ENCODE measurements around the gene CTXND2.

DNA sequence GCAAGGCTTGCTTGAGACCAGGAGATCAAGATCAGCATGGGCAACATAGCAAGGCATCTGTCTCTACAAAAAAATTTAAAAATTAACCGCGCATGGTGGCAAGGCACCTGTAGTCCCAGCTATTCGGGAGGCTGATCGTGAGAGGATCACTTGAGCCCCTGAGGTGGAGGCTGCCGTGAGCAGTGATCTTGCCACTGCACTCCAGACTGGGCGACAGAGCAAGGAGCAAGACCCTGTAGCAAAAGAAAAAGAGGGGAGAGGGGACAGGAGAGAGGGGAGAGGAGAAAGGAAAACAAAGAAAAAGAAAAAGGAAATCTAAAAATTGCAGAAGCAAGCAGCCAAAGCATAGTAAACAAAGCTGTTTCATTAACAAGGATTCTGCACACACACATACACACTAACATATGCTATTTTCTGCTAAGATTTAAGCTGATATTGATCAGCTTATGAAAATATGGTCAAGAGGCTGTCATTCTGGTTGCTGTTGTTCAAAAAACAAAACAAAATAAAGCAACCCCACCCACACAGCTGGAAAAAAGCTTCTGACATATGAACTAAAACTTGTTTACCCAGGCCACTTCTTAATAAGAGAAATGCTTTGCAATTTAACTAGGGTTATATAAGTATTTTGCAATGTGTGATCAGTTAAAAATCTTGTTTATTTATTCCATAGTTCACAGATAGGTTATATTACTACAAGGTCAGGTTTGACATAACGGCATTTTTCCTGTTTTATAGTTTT is 12.3 kb upstream of the CTXND2 start:
- TF ChIP-seq, protein P1, sequence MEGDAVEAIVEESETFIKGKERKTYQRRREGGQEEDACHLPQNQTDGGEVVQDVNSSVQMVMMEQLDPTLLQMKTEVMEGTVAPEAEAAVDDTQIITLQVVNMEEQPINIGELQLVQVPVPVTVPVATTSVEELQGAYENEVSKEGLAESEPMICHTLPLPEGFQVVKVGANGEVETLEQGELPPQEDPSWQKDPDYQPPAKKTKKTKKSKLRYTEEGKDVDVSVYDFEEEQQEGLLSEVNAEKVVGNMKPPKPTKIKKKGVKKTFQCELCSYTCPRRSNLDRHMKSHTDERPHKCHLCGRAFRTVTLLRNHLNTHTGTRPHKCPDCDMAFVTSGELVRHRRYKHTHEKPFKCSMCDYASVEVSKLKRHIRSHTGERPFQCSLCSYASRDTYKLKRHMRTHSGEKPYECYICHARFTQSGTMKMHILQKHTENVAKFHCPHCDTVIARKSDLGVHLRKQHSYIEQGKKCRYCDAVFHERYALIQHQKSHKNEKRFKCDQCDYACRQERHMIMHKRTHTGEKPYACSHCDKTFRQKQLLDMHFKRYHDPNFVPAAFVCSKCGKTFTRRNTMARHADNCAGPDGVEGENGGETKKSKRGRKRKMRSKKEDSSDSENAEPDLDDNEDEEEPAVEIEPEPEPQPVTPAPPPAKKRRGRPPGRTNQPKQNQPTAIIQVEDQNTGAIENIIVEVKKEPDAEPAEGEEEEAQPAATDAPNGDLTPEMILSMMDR (IDR thresholded peaks at IDR 0.05; ENCODE audit: extremely low read depth in 1 of 2, insufficient read depth in 1 of 2, low read depth in 1 of 2, low read length in 2 of 2), result no peak
- TF ChIP-seq POLR2A (IDR thresholded peaks at IDR 0.05; ENCODE audit: low read depth, low read length), result no peak

Measured in endothelial cell of umbilical vein (primary cell).